GM12875 (cell line): ENCODE results near the gene PTPRS.

Experiments used
- H3K4me3 ChIP-seq: one replicate; pipeline ENCODE4 v1.5.1; 2011; ENCODE audit warnings: low read depth, low read length, control low read depth
- TF ChIP-seq, protein P1 (sequence below): IDR thresholded peaks from 2 replicates; pipeline ENCODE4 v1.5.1; 2011; ENCODE audit warnings: low read depth, mild to moderate bottlenecking, control low read depth, inconsistent platforms, low read length, moderate library complexity, borderline replicate concordance; ENCODE audit not compliant: insufficient read depth

PTPRS gene

GRCh38 chr19:5341981-5342380, 1.4 kb upstream of the PTPRS start:
- TF ChIP-seq, protein P1, sequence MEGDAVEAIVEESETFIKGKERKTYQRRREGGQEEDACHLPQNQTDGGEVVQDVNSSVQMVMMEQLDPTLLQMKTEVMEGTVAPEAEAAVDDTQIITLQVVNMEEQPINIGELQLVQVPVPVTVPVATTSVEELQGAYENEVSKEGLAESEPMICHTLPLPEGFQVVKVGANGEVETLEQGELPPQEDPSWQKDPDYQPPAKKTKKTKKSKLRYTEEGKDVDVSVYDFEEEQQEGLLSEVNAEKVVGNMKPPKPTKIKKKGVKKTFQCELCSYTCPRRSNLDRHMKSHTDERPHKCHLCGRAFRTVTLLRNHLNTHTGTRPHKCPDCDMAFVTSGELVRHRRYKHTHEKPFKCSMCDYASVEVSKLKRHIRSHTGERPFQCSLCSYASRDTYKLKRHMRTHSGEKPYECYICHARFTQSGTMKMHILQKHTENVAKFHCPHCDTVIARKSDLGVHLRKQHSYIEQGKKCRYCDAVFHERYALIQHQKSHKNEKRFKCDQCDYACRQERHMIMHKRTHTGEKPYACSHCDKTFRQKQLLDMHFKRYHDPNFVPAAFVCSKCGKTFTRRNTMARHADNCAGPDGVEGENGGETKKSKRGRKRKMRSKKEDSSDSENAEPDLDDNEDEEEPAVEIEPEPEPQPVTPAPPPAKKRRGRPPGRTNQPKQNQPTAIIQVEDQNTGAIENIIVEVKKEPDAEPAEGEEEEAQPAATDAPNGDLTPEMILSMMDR = no peak
- H3K4me3 ChIP-seq = no peak overlapping the region

- TF ChIP-seq, protein P1 = no peak
- H3K4me3 ChIP-seq = no peak overlapping the region
Observed at GRCh38 chr19:5341448-5341820, 822 bp upstream of the PTPRS start.

DNA sequence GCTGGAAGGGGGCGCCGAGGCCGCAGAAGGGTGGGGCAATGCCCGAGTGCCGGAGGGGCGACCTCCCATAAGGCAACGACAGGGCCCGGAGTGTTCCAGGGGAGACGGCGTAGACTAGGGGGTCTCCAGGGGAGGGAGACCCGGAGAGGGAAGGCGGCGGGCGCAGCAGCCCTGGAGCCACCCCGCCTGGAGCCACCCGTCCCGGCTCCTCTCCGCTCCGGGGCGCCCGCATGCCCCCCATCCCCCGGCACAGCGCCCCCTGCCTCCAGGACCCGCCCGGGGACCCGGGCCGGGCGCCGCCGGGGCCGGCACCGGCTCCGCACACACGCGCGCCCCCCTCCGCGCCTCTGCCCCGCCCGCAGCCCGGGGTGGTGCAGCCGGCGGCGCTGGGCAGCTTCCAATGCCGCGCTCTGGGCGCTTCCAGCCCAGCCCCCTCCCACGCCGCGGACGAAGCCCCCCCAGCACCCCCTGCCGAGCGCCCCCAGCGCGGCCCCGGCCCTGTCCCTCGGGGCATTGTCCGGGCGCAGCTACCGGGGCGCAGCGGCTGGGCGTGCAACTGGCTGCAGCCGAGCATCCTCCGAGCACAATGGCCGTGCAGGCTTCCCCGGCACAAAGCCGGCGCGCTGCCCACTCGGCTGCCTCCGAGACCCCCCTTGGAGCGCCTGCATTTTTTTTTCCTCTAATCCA, 519 bp downstream of the PTPRS start:
- peak overlapping the region; percentile 53 for H3K4me3 ChIP-seq
- TF ChIP-seq, protein P1 = 0 out of 2 replicates have a peak, but pooled peaks have one; percentile 10

- H3K4me3 ChIP-seq = peak overlapping the region; percentile 53
- TF ChIP-seq, protein P1 = no peak
Observed at GRCh38 chr19:5339198-5339949, 1.2 kb downstream of the PTPRS start.

DNA sequence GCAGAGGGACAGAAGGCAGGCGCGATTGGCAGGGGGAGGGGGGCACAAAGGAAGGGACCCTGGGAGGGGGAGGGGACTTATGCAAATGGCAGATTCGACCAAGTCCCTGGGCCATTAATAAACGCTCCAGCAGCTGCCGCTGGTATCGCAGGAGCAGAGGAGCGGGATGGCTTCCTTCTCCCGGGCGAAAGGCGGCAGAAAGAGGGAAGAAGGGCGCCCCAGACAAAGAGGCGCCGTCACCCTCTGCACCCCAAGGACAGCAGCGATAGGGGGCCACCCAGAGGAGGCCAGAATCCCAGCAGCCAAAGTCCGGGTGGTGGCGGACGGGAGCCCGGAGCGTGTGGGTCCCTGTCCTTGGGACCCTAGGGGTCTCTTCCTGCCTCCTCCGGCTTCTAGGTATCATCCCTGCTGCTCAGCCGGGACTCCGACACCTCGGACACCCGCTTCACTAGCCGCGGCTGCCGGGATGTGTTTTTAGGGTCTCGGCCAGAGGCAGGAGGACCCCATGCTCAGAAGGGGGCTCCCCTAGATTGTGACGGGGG, 1.9 kb downstream of the PTPRS start:
- TF ChIP-seq, protein P1 = peak; percentile 27; the same call in 1 of the 2 replicates
- H3K4me3 ChIP-seq = peak overlapping the region; percentile 53

DNA sequence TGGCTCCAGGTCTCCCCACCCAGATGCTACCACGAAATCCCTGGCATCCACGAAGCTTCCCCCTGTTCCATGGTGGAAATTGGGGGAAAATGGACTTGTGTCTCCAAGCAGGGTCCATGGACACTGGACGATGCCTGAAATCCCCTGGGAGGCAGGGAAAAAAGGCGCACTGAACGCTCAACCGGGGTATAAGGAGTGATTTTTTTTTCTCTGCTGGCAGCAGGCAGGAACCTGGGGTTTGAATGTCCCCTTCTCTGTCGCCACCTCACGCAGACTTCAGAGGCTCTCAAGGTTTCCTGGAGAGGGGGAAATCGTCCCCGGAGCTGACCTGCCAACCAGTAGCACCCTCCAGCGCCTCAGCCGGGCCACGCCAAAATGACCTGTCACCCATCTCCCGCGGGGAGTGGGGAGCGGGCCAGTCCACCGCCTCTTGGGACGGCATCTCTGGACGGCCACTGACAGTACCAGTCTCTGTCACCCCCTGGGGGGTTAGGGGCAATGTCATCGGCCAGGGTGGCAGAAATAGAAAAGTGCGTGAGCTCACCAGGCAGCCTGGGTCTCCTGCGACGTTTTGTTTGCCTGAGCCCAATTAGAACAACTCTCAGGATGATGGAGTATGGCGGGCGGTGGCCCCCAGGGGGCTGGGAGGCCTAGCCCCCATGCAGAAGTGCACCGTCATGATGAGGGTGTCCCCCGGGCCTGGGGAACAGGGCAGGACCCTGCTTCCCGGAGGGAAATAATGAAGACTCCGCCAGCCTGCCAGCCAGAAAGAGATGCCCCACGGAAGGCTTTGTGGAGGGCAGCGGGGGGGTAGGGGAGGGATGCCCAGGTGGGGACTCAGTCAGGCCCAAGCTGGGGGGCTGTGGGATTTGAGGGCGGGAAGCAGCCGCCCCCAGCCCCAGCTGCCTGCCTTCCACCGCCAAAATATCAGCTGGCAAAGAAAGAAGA, 2.6 kb downstream of the PTPRS start:
- TF ChIP-seq, protein P1 = no peak
- no peak overlapping the region for H3K4me3 ChIP-seq
